Panc1 (cell line): ENCODE measurements around the gene FDPS. TPM values are rescaled to one million over a fixed set of nuclear protein-coding genes. Genes with fewer than 3 reads are reported as not detected.

Experiments
- ATAC-seq: fragments of 200-7000 bp; cut with Tn5 transposase; 2 replicates; pipeline ENCODE4 v1.9.1; 2020; ENCODE audit warnings: mild to moderate bottlenecking, moderate library complexity
- BruUV-seq: library from RNA; stranded (reverse); fragments of 400-500 nt; replicated peaks from 2 replicates; lab custom pipeline; 2021; lab: Mats Ljungman, UMichigan
- CTCF ChIA-PET: fragments of 300-600 bp; sonication (Branson Sonifier 250); formaldehyde crosslinking; loops from one replicate; lab custom pipeline; 2022; ENCODE audit warnings: antibody characterized with exemption; lab: Charles Lee
- POLR2A ChIA-PET: fragments of 300-600 bp; sonication (Branson Sonifier 250); formaldehyde crosslinking; loops from one replicate; lab custom pipeline; 2022; ENCODE audit warnings: antibody characterized with exemption; lab: Charles Lee
- DNase-seq: peaks from one replicate; pipeline ENCODE4 v3.0.0-alpha.2; 2010; ENCODE audit warnings: low read depth, low spot score
- H3K27ac ChIP-seq: 2 replicates; pipeline ENCODE4 v1.5.1; 2011; ENCODE audit warnings: mild to moderate bottlenecking, low read length, inconsistent platforms
- H3K27me3 ChIP-seq: fragments of 200-500 bp; sonication (Bioruptor generic); 2 replicates; pipeline ENCODE4 v1.6.0; 2014; ENCODE audit warnings: low read length, inconsistent platforms; ENCODE audit not compliant: control insufficient read depth, insufficient read depth
- H3K36me3 ChIP-seq: fragments of 200-500 bp; sonication (Bioruptor generic); 2 replicates; pipeline ENCODE4 v1.5.1; 2014; ENCODE audit warnings: inconsistent platforms, mild to moderate bottlenecking, low read length, moderate library complexity; ENCODE audit not compliant: control insufficient read depth, insufficient read depth
- H3K4me1 ChIP-seq: 2 replicates; pipeline ENCODE4 v1.5.1; 2011; ENCODE audit warnings: inconsistent platforms, mild to moderate bottlenecking, low read length, moderate library complexity; ENCODE audit not compliant: control insufficient read depth, insufficient read depth
- H3K4me3 ChIP-seq, 2 experiments: 2 replicates each; pipeline ENCODE4 v1.5.1; 2011 to 2012; ENCODE audit warnings: low read depth in 2 of 2, low read length in 2 of 2, mild to moderate bottlenecking in 2 of 2, inconsistent platforms in 1 of 2, moderate library complexity in 1 of 2
- H3K9me3 ChIP-seq: fragments of 200-500 bp; sonication (Bioruptor generic); 2 replicates; pipeline ENCODE4 v1.5.1; 2014; ENCODE audit warnings: low read depth, mild to moderate bottlenecking, inconsistent platforms, low read length, moderate library complexity; ENCODE audit not compliant: control insufficient read depth, insufficient read depth
- POLR2AphosphoS5 ChIP-seq: IDR thresholded peaks from 2 replicates; pipeline ENCODE4 v1.6.1; 2012; ENCODE audit warnings: mild to moderate bottlenecking, low read depth, low read length, moderate library complexity
- SIN3A ChIP-seq: IDR thresholded peaks from 2 replicates; pipeline ENCODE4 v1.6.1; 2012; ENCODE audit warnings: low read depth, mild to moderate bottlenecking, low read length, moderate library complexity, borderline replicate concordance; ENCODE audit not compliant: insufficient read depth
- TCF7L2 ChIP-seq: IDR thresholded peaks from 2 replicates; pipeline ENCODE4 v1.6.1; 2011; ENCODE audit warnings: mild to moderate bottlenecking, low read depth, low read length, inconsistent platforms
- in situ Hi-C: cut with HindIII; loops from 2 replicates; pipeline ENCODE4 v1.10.0; 2016; ENCODE audit warnings: low sequenced_read_pairs, low pct_unique_long_range_greater_than_20kb
- intact Hi-C: fragments of 100-400 bp; cut with micrococcal nuclease; formaldehyde crosslinking; loops from one replicate; pipeline ENCODE4 v1.10.0; 2022; ENCODE audit not compliant: unreplicated experiment
- total RNA-seq: library from RNA; stranded (reverse); gene quantifications from one replicate; pipeline ENCODE4 v1.2.1, GENCODE V29; 2021; ENCODE audit not compliant: unreplicated experiment
- TF ChIP-seq, protein P1 (sequence below), 2 experiments: IDR thresholded peaks; 2 replicates each; pipeline ENCODE4 v1.6.1; 2011 to 2012; ENCODE audit warnings: low read depth in 2 of 2, control low read depth in 1 of 2, low read length in 1 of 2, mild to moderate bottlenecking in 1 of 2, moderate library complexity in 1 of 2; ENCODE audit not compliant: insufficient read depth in 1 of 2
- TF ChIP-seq, protein P2 (sequence below): fragments of 450-650 bp; IDR thresholded peaks from 2 replicates; pipeline ENCODE4 v1.5.1; 2017; ENCODE audit warnings: mild to moderate bottlenecking

FDPS gene
- total RNA-seq, 1 experiment from 2014 or later: 255 TPM

DNA sequence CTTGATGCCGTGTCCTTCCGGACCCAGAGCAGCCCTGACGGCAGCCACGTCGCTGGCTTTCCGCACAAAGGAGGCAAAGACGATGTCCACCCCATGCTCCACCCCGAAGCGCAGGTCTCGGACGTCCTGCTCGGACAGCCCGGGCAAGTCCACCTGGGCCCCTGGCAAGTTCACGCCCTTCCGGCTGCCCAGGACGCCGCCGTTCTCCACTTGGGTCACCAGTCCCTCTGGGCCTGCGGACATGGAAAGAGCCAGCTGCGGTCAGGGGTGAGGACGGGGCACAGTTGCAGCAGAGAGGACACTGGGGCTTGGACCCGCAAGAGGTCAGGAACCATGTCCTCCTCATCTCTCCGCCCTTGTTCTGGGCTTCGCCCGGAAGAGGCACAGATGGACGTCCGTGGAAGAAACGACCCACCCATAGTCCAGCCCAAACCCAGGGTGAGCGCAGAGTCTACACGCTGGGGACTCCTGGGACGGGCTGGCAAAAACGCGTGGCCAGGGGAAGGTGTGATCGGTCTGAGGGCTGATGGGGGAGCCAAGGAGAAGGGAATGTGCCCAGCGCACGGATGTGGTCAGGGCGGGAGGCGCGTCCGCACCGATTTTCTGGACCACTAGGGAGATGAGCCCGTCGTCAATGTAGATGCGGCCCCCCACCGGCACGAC, 14.0 kb upstream of the FDPS start:
- H3K9me3 ChIP-seq: no peaks in the 10 kb centered on the region
- ATAC-seq (no peak), DNase-seq (no peak)
- intact Hi-C loops (no loop called here), in situ Hi-C loops (no loop called here)
- CTCF ChIA-PET: no interaction called here
- H3K4me3 ChIP-seq: no peak overlapping the region
- POLR2A ChIA-PET: interaction anchor here (0.5 kb wide), 1 partner anchor 91 kb away, joined by 3 read pairs; no protein-coding TSS in a partner anchor
- H3K4me1 ChIP-seq: no peaks in the 10 kb centered on the region
- BruUV-seq: no TSS peak
- no peak overlapping the region for H3K27ac ChIP-seq
- H3K27me3 ChIP-seq: no peaks in the 10 kb centered on the region
- H3K36me3 ChIP-seq: no peaks in the 10 kb centered on the region
- TF ChIP-seq, protein P1, sequence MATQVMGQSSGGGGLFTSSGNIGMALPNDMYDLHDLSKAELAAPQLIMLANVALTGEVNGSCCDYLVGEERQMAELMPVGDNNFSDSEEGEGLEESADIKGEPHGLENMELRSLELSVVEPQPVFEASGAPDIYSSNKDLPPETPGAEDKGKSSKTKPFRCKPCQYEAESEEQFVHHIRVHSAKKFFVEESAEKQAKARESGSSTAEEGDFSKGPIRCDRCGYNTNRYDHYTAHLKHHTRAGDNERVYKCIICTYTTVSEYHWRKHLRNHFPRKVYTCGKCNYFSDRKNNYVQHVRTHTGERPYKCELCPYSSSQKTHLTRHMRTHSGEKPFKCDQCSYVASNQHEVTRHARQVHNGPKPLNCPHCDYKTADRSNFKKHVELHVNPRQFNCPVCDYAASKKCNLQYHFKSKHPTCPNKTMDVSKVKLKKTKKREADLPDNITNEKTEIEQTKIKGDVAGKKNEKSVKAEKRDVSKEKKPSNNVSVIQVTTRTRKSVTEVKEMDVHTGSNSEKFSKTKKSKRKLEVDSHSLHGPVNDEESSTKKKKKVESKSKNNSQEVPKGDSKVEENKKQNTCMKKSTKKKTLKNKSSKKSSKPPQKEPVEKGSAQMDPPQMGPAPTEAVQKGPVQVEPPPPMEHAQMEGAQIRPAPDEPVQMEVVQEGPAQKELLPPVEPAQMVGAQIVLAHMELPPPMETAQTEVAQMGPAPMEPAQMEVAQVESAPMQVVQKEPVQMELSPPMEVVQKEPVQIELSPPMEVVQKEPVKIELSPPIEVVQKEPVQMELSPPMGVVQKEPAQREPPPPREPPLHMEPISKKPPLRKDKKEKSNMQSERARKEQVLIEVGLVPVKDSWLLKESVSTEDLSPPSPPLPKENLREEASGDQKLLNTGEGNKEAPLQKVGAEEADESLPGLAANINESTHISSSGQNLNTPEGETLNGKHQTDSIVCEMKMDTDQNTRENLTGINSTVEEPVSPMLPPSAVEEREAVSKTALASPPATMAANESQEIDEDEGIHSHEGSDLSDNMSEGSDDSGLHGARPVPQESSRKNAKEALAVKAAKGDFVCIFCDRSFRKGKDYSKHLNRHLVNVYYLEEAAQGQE (IDR thresholded peaks at IDR 0.05; ENCODE audit: insufficient read depth in 1 of 2, low read depth in 2 of 2, low read length in 1 of 2): no peak
- TF ChIP-seq TCF7L2 (no peak), POLR2AphosphoS5 (no peak), SIN3A (no peak)
- TF ChIP-seq, protein P2, sequence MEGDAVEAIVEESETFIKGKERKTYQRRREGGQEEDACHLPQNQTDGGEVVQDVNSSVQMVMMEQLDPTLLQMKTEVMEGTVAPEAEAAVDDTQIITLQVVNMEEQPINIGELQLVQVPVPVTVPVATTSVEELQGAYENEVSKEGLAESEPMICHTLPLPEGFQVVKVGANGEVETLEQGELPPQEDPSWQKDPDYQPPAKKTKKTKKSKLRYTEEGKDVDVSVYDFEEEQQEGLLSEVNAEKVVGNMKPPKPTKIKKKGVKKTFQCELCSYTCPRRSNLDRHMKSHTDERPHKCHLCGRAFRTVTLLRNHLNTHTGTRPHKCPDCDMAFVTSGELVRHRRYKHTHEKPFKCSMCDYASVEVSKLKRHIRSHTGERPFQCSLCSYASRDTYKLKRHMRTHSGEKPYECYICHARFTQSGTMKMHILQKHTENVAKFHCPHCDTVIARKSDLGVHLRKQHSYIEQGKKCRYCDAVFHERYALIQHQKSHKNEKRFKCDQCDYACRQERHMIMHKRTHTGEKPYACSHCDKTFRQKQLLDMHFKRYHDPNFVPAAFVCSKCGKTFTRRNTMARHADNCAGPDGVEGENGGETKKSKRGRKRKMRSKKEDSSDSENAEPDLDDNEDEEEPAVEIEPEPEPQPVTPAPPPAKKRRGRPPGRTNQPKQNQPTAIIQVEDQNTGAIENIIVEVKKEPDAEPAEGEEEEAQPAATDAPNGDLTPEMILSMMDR: no peak

DNA sequence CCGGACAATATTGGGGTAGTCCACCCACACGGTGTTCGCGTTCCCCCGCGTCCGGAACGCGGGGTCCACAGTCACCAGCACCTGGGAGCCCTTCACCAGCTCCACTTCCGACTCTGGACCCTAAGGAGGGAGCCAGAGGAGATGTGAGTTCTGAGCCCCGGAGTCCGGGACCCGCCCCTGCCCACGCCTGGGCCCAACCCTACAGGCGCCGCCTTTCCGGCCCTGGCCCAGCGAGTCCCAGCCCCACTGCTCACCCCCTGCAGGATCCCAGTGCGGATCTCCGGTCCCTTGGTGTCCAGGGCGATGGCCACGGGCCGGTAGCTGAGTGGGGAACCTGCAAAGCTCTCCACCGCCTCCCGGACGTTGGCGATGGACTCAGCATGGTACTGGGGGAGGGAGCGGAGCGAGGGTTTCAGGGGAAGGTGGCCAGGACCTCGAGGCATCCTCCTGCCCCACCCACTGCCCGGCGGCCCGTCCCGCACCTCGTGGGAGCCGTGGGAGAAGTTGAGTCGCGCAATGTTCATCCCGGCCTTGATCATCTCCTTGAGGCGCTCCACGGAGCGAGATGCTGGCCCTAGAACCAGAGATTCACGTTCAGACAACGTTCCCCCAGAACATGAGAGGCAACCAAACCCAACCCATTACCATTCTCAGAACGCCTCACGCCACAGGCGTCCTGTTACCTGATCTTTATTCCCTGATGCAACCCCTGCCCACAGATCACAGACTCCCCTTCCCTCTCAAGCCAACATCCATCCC, 13.3 kb upstream of the FDPS start:
- Histone ChIP-seq H3K4me1 (no peaks in the 10 kb centered on the region), H3K4me3 (no peak overlapping the region), H3K27me3 (no peaks in the 10 kb centered on the region), H3K27ac (no peak overlapping the region), H3K9me3 (no peaks in the 10 kb centered on the region), H3K36me3 (no peaks in the 10 kb centered on the region)
- no peak for ATAC-seq
- ChIA-PET POLR2A (interaction anchor here (0.5 kb wide), 1 partner anchor 92 kb away, joined by 3 read pairs; no protein-coding TSS in a partner anchor), CTCF (no interaction called here)
- in situ Hi-C loops (no loop called here), intact Hi-C loops (no loop called here)
- DNase-seq: no peak
- BruUV-seq: no TSS peak
- TF ChIP-seq POLR2AphosphoS5: no peak
- no peak for TF ChIP-seq SIN3A
- TF ChIP-seq, protein P2: no peak
- TF ChIP-seq, protein P1 (IDR thresholded peaks at IDR 0.05; ENCODE audit: insufficient read depth in 1 of 2, low read depth in 2 of 2, low read length in 1 of 2): no peak
- no peak for TF ChIP-seq TCF7L2
